HEK293T (cell line): ENCODE results near the gene AHCTF1.

Experiments used
- BHLHE40 ChIP-seq: fragments of 450-650 bp; IDR thresholded peaks from 2 replicates; pipeline ENCODE4 v1.6.1; 2016; ENCODE audit warnings: mild to moderate bottlenecking, moderate library complexity, borderline replicate concordance
- CTBP1 ChIP-seq: fragments of 450-650 bp; IDR thresholded peaks from 2 replicates; pipeline ENCODE4 v1.6.1; 2016; ENCODE audit warnings: borderline replicate concordance
- TARDBP ChIP-seq: fragments of 450-650 bp; IDR thresholded peaks from 2 replicates; pipeline ENCODE4 v1.6.1; 2016
- ZNF384 ChIP-seq: fragments of 450-650 bp; IDR thresholded peaks from 2 replicates; pipeline ENCODE4 v1.6.1; 2016
- TF ChIP-seq, protein P1 (sequence below): fragments of 450-650 bp; IDR thresholded peaks from 2 replicates; pipeline ENCODE4 v1.6.1; 2016

DNA sequence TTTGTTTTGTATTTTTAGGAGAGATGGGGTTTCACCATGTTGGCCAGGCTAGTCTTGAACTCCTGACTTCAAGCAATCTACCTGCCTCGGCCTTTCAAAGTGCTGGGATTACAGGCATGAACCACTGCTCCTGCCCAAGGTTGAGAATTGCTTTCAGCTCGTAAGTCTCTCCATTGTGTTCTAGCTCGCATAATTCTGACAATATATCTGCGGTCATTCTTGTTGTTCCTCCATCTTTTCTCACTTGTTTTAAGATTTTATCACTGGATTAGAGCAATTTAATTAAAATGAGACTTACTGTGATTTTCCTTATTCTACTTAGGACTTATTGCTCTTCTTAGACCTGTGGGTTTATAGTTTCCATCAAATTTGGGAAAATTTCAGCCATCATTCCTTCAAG, 102.9 kb downstream of the AHCTF1 start:
- TF ChIP-seq TARDBP: no peak
- no peak for TF ChIP-seq BHLHE40
- TF ChIP-seq CTBP1: no peak
- TF ChIP-seq ZNF384: no peak
- TF ChIP-seq, protein P1, sequence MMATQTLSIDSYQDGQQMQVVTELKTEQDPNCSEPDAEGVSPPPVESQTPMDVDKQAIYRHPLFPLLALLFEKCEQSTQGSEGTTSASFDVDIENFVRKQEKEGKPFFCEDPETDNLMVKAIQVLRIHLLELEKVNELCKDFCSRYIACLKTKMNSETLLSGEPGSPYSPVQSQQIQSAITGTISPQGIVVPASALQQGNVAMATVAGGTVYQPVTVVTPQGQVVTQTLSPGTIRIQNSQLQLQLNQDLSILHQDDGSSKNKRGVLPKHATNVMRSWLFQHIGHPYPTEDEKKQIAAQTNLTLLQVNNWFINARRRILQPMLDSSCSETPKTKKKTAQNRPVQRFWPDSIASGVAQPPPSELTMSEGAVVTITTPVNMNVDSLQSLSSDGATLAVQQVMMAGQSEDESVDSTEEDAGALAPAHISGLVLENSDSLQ: no peak
